Stimulated activated CD4-positive, alpha-beta T cell treated with anti-CD3 and anti-CD28 coated beads, TNF-alpha, amount 100 ng/mL, for 4 hours (primary cell): ENCODE measurements around the gene IGFBP6.

ENCODE experiments used
- DNase-seq, 3 experiments: peaks; one replicate each; pipeline ENCODE4 v3.0.0-alpha.2; 2020; ENCODE audit warnings: low read depth in 3 of 3

The IGFBP6 gene, protein sequence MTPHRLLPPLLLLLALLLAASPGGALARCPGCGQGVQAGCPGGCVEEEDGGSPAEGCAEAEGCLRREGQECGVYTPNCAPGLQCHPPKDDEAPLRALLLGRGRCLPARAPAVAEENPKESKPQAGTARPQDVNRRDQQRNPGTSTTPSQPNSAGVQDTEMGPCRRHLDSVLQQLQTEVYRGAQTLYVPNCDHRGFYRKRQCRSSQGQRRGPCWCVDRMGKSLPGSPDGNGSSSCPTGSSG

DNA sequence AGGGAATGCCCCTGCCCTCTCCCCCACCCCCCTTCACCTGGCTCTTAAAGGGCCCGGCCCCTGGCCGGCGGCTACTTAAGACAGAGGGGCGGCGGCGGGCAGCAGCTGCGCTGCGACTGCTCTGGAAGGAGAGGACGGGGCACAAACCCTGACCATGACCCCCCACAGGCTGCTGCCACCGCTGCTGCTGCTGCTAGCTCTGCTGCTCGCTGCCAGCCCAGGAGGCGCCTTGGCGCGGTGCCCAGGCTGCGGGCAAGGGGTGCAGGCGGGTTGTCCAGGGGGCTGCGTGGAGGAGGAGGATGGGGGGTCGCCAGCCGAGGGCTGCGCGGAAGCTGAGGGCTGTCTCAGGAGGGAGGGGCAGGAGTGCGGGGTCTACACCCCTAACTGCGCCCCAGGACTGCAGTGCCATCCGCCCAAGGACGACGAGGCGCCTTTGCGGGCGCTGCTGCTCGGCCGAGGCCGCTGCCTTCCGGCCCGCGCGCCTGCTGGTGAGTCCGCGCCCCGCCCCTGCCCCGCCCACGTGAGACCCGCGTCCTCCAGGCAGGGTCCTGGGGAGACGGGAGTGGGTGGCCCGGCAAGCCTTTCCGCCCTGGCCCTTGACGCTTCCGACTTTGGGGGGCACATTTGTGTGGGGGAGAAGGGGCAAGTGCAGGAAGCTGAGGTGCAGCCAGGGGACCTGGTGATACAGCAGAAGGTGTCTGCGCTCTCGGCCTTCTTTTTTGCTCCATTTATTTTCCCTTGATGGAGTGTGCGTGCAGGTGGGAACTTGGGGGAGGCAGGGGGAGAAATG lies at the start of gene IGFBP6:
TSS of gene IGFBP6 (plus strand) at position 104 of the 790 bp plus-strand sequence. CDS start at position 155, 51 bp downstream.
- peak in 2 of 3 experiments; percentile 22 to 36 for DNase-seq

DNA sequence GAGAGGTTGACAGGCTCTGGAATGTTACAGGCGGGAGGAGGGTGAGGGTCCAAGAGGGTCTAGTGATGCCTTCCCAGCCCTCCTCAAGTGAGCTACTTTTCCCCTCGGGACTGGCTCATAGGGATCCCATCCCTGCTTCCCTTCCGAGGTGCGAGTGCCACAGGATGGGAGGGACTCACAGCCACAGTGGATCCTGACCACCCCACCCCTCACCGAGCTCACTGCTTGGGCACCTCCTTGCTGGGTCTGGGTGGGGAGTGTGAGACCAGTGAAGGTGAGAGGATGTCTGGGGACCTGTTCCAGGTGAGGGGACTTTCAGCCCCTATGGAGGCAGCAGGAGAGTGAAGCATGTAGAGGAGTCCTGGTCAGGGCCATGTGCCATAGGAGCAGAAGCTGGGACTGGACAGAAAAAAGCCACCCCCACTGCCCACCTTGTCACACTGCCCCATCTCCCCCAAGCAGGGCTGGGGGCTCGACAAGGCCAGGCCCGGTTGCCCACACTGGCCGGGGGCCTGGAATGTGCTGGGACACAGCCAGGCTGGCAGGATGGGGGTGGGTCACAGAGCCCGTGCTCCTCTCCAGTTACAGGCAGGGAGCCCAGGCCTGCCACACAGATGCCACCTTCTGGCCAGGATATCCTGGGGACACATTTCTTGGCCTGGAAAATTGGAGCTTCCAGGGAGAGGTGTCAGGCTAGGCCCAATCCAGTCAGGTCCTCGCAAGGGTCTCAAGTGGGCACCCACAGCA lies 49.3 kb upstream of the IGFBP6 start:
- no peak for DNase-seq

DNA sequence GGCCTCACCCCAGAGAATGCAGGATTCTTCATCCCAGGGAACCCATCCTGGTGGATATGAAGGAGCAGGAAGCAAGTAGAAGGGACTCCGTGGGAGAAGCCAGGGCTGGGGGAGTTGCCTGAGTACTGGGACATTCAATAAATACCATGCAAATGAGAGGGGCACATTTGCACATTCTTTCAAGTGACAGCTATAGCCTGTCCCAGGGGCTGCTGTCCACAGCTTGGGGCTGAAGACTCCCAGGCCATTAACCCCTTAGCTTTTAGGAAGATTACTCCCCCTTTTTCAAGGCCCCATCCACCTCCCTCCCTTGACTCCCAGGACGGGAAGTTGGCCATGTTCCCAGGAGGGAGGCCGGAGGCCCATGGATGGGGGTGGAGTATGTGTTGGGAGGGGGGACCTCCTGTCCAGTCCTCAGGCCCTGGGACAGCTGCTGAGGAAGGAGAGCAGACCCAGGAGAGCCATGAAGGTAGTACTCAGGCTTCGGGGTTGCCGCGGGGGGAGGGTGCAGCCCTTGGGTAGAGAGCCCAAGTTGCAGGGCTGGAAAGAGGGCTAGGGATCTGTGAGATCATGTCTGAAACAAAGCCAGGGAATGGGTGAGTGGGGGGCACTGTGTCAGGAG lies 48.6 kb upstream of the IGFBP6 start:
- DNase-seq: no peak

DNA sequence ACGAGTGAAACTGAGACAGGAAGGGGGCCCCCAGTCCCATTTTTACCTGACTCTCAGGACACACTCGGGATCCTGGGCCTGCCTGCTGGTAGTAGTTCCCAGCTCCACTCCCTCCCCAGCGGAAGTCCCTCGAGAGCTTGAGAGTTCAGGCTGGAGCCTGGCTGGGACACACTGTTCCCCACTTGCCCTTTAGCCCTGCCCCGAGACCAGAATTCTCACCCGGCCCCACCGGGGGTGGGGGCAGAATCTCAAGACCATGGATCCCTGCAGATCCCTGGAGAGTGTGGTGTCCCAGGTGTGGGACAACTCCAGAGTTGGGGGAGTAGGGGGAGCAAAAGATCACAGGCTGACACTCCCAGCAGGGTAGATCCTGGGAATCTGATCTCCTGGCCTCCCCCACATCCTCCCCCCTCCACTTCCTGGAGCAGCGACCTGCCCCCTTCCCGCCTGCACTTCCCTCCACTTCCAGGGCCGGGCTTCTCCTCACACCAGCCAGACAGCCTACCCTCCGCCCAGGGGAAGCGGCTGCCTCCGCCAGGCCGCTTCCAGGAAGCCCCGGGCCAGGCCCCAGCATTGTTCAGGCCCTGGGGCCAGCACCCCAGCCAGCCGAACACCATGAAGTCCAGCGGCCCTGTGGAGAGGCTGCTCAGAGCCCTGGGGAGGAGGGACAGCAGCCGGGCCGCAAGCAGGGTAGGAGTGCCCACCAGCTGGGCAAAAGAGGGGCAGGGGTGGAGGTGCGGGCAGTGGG lies 47.7 kb upstream of the IGFBP6 start, which contains the start of gene TNS2:
TSS of gene TNS2 (plus strand) at position 495 of the 748 bp plus-strand sequence. CDS start at position 616, 121 bp downstream.
- DNase-seq: no peak

DNA sequence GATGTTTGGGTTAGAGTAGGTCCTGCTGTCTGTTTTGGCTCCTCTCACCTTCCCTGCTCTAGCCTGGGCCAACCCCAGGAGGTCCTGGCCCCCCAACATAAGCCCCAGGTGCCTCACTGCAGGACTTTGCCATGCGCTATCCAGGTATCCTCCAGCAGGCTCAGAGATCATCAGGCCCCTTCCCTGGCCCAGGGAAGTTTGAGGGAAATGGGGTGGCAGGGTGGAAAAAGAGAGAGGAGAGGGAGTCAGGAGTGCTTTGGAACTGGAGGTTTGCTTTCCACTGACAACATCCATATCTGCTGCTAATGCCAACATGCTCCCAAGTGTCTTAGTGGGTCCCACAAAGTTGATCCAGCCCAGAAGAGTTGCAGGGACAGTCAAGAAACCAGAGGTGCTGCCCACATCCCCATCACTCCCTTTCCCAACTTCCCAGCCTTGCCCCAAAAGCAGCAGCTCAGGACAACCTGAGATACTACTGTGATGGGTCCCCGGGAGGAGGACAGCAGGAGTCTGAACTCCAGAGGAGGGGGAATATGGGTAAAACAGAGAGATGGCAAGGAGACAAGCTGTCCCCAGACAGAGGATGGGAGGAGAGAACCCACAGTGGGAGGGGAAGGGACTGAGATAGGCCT lies 46.9 kb upstream of the IGFBP6 start:
- no peak for DNase-seq

DNA sequence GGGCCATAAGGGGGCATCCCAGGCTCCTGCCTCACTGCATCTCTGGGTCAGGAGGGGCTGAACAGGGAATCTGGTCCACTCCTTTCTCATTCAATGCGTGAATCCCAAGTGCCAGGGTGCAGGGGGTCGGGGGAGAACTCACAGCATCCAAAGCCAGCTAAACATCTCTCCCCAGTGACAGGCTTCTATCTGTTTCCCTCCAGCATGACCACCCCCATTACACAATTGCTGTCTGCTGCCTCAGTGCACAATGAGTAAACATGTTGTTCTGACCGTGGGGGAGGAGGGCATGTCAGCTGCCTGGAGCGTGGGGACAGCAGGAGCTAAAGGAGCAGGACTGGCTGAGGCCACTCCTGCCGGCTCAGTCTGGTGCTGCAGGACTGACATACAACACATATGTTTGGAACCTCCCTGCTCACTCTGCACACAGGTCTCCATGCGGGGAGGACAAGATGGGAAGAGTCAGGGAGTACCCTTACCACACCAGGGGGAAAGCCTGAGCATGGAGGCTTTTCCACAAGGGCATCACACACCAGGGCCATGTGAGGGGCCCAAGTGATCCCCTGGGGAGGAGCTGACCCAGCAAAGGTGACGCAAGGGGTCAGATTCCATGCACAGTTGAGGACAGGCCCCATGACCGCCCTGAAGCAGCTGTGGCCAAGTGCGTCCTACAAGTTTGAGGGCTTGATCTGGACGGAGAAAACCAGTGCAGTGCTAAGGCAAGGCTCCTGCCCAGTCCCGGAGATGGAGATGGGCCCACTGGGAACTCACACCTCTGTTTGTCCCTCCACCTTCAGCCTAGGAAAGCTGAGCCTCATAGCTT lies 46.2 kb upstream of the IGFBP6 start:
- DNase-seq: no peak

DNA sequence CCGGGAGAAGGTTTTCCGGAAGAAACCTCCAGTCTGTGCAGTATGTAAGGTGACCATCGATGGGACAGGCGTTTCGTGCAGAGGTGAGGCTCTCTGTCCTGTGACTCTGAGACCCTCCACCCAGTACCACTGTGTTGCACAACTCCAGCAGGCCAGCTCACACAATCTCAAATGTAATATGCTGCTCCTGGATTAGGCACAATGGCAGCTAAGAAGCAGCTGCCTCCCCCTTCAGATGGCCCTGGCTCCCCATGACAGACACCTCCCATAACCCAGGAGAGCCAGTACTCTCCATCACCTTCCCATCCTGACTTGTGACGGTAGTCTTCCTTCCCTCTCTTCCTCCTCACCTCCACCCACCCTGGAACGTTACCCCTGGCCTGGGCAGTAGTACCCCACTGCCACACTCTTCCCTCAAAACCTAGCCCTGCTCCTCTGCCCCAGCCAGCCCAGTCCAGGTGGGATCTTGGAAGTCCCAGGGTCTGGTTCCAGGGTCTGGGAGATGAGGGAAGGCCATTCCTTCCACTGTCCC lies 45.5 kb upstream of the IGFBP6 start:
- DNase-seq: no peak

DNA sequence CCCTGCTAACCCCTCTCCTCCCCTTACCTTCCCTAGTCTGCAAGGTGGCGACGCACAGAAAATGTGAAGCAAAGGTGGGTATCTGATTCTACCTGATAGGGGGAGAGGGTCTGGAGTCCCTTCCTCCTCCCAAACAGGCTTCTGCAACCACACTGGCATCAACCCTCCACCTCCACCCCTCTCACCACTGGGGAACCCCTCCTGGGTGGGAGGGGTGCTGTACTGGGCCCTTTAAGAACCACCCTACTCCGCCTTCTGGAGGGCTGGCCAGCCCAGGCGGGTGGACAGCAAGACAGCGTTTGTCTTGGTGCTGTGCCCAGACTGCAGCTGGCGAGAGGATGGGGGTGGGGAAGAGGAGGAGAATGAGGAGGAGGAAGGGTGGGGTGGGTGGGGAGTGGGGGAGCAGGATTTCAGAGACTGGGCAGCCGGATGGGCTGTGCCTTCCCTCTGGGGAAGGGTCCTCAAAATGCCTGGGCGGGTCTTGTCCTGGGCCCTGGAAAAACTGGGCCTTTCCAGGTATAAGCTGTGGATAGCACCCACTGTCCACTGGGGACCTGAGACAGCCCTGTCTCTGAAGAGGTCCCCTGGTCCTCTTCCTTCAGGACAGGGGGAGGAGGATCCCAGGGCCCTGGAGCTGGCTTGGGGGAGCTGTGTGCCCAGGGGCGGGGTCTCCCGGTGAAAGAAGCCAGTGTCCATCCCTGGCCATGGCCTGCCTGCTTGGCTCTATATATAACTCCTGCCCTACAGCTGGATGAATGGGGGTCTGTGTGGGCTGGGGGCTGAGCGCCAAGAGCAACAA lies 44.8 kb upstream of the IGFBP6 start:
- DNase-seq: no peak

DNA sequence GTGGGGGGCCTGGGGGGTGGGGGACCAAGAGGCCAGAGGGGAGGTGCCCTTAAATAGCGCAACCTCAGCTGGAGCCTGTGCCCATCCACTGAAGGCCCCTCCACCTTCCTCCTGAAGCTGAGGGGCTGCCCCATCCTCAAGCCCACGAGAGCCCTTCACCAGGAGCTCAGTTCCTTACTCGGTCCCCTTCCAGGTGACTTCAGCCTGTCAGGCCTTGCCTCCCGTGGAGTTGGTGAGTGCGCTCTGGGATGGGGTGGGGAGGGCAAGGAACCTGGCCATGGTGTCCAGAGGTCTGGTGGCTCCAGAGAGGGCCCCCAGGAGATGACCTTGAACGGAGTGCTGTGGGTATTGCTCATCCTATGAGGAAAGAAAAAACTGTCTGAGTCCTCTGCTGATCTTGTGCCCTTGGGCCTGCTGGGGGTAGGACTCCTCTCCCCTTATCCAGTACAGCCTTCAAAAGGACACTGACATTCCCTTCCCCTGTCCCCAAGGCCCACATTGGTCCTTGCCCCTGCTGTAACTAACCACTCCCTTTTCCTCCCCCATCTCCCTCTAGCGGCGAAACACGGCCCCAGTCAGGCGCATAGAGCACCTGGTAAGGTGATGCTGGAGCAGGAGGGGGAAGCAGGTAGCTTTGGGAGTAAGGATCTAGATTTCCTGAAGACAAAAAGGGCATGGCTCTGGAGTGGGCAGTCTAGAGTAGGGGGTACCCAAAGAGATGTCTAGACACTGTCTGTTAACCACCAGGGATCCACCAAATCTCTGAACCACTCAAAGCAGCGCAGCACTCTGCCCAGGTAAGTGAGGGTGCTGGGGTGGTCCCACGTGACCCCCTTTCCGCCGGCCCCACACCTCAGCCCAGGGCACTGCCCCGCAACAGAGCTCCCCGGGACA lies 44.0 kb upstream of the IGFBP6 start:
- peak in 1 of 3 experiments; percentile 29 for DNase-seq

DNA sequence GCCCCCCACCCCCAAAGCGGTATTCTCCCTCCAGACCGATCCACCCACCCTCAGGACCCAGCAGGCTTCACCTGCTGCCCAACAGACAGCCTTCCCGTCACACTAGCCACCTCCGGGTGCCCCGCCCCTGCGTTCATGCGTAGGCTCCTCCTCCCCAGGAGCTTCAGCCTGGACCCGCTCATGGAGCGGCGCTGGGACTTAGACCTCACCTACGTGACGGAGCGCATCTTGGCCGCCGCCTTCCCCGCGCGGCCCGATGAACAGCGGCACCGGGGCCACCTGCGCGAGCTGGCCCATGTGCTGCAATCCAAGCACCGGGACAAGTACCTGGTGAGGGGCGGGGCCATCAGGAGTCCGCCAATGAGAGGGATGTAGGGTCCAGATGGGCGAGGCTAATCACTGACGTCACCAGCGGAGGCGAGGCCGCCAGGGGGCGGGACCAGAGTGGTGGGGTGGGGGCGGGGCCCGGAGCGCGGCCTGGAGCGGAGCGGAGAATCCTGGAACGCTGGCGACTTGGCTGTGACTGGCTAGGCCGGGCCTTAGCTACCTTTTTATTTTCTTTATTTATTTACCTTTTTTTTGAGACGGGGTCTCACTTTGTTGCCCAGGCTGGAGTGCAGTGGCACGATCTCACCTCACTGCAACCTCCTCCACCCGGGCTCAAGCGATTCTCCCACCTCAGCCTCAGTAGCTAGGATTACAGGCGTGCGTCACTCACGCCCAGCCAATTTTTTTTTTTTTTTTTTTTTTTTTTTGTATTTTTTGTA lies 43.2 kb upstream of the IGFBP6 start:
- peak; percentile 84 to 91 (median 88) for DNase-seq

DNA sequence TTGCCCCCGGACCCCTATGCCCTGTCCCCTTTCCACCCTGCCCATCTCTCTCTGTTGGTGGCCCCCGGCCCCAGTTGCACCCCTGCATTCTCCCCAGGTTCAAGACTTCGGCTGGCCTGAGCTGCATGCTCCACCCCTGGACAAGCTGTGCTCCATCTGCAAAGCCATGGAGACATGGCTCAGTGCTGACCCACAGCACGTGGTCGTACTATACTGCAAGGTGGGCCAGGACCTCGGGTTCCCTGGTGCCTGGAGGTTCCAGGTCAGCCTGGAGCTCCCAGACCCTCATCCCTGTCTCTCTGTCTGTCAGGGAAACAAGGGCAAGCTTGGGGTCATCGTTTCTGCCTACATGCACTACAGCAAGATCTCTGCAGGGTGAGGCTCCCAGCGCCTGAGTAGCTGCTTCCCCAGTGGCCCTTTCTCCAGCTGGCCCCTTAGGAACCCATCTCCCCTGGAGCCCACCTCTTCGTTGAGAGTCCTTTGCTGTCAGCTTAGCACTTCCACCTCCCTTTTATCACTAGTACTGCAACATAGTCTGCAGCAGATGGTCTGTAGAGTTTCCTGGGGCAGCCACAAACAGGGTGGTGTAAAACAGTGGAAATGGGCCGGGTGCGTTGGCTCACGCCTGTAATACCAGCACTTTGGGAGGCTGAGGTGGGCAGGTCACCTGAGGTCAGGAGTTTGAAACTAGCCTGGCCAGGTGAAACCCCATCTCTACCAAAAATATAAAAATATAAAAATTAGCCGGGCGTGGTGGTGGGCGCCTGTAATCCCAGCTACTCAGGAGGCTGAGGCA lies 41.8 kb upstream of the IGFBP6 start:
- no peak for DNase-seq

DNA sequence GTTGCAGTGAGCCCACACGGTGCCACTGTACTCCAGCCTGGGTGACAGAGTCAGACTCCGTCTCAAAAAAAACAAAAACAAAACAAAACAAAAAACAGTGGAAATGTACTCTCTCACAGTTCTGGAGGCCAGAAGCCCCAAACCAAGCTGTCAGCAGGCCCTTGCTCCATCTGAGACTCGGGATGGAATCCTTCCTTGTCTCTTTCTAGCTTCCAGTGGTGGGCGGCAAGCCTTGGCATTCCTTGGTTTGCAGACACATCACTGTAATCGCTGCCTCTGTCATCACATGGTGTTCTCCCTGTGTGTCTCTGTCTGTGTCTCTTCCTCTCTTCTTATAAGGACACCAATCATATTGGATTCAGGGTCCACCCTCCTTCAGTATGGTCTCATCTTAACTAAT lies 41.2 kb upstream of the IGFBP6 start:
- DNase-seq: no peak

DNA sequence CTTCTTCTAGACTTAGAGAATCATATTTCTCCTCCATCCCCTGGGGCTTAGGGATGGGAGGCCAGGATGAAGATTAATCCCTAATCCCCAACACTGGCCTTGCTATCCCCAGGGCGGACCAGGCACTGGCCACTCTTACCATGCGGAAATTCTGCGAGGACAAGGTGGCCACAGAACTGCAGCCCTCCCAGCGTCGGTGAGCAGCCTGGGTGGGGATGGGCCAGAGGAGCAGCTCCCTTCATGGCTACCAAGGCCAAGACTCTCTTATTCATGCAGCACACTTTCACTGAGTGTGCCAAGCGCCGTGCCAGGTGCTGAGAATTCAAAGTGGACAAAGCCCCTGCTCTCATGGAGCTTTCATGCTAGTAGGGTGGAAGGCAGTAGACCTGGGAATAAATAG lies 40.6 kb upstream of the IGFBP6 start:
- no peak for DNase-seq

DNA sequence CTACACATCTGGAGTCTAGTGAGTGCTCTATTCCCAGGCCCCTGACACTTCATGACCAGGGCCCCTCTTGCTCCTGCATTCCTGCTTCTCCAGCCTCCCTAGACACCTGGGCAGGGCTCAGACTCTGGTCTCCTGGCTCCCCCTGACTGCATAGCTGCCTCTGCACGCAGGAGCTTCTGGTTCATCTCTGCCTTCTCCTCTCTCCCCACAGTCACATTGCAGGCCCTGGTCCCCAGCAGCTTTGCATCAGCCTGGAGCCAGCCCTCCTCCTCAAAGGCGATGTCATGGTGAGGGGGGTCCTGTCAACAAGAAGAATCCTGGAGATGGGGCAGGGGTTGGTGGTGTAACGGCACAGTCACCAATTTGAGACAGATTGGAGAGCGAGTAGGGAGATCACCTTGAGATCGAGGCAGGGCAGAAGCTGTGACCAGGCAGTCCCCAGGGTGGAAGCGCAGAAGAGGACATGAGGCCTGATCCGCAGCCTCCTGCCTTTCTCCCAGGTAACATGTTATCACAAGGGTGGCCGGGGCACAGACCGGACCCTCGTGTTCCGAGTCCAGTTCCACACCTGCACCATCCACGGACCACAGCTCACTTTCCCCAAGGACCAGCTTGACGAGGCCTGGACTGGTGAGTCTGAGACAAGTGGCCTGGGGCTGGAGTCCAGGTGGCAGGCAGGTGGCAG lies 39.5 kb upstream of the IGFBP6 start:
- DNase-seq: no peak

DNA sequence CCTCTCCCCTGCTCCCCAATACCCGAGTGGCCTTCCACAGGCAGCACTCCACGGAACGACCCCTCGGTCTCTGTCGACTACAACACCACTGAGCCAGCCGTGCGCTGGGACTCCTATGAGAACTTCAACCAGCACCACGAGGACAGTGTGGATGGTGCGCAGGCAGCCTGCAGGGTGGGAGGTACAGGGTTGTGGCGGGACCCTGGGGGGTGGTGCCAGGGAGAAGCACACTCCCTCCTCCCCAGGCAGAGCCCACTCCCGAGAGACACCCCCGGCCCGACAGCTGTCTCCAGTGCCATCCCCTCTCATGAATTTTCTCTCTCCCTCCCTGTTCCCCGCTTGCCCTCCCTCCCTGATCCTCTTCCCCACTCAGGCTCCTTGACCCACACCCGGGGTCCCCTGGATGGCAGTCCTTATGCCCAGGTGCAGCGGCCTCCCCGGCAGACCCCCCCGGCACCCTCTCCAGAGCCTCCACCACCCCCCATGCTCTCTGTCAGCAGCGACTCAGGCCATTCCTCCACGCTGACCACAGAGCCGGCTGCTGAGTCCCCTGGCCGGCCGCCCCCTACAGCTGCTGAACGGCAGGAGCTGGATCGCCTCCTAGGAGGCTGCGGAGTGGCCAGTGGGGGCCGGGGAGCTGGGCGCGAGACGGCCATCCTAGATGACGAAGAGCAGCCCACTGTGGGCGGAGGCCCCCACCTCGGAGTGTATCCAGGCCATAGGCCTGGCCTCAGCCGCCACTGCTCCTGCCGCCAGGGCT lies 38.6 kb upstream of the IGFBP6 start:
- DNase-seq: no peak
